Measurements from ENCODE around the gene BAD. TPM values are rescaled to one million over a fixed set of nuclear protein-coding genes. Genes with fewer than 3 reads are reported as not detected.

The BAD gene
- total and polyA plus RNA-seq, 2 of the 13 experiments (the other 11 are each of a cell fraction or from before 2014, with no cell fraction given), result 17.9 to 28.5 TPM

DNA sequence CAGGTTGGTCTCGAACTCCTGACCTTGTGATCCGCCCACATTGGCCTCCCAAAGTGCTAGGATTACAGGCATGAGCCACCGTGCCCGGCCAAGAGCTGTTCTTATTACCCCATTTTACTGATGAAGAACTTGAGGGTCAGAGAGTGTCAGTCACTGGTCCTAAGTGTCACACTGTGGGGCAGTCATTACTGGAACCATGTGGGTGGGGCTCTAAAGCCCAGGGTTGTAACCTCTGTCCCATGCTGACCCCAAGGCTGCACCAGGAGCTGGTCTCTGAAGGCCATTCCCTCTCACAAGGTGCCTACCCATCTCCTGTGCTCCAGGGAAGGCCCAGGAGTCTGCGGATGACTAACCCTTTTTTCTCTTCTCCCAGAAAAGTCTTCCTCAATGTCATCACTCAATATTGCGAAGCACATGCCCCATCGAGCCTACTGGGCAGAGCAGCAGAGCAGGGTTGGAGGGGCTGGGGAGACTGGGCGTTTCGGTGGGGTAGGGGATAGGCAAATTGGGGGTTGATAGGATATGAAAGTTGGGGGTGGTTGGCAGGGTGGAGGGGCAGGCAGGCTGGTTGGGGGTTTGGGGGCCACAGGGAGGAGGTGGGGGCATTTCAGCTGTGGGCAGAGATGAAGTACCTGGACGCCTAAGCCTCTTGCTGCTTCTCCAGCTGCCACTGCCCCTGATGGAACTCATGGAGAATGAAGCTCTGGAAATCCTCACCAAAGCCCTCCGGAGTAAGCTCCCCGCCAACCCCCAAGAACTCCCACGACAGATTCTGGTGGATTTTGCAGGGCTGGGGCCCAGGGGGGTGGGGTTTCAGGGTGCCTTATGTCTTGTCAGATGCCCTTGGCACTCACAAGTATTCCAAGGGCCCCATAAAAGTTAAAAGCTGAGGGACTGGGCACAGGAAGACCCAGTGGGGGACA, 18.9 kb upstream of the BAD start:
- H3K9ac ChIP-seq (ENCODE audit: insufficient read depth, low read depth, low read length), result peak overlapping the region; percentile 88; the same call in 1 of the 2 replicates
- peaks cover 15% of the 10 kb centered on the region for H3K79me2 ChIP-seq (ENCODE audit: insufficient read depth, low read length)
- in situ Hi-C loops (cut with HindIII; ENCODE audit: extremely low pct_ligation_motif_present, low pct_unique_long_range_greater_than_20kb), result loop anchor here (5.0 kb wide), 1 partner anchor 61 kb away; the partner anchor contains the start of gene FKBP2
- no TSS peak for BruUV-seq (replicated peaks)
- H3K27ac ChIP-seq (ENCODE audit: extremely low read length, insufficient read depth, low read length), result no peak overlapping the region
- peaks cover 5 to 25% of the 10 kb centered on the region in 2 experiments; a peak in 4 of 5 replicates for H3K27me3 ChIP-seq (ENCODE audit: control insufficient read depth in 1 of 2, insufficient read depth in 2 of 2, low read length in 2 of 2)
- 48% methylated on average over 11 of the region's 13 CpGs for WGBS (ENCODE audit: low lambda C conversion rate)
- ATAC-seq, result no peak
- TF ChIP-seq JARID2 (CRISPR knock-in tag; IDR thresholded peaks at IDR 0.05; ENCODE audit: insufficient replicate concordance), result no peak
- TF ChIP-seq ZNF629 (CRISPR knock-in tag; conservative IDR thresholded peaks at IDR 0.05), result peak; percentile 64; the same call in 1 of the 2 replicates
- intact Hi-C loops (cut with micrococcal nuclease; ENCODE audit: unreplicated experiment), result loop anchor here (2.0 to 10.0 kb wide), 3 partner anchors 33 to 119 kb away; partner anchors contain the start of genes PPP1R14B and STIP1
- POLR2A ChIA-PET, result interaction anchor here (0.9 to 5.5 kb wide), 14 partner anchors 13 to 118 kb away, joined by 3 to 103 read pairs (median 8); partner anchors contain the start of genes BAD, FKBP2, GPR137 and KCNK4
- no peak for FAIRE-seq
- CTCF ChIA-PET (ENCODE audit: low intra/inter-chr PET ratio, low total read pairs), result interaction anchor here (1.3 to 2.4 kb wide), 2 partner anchors 32 to 99 kb away, joined by 7 to 12 read pairs; no protein-coding TSS in a partner anchor
- no peak overlapping the region for H2AFZ ChIP-seq (ENCODE audit: low read length)
- no peaks in the 10 kb centered on the region for H3K9me3 ChIP-seq (ENCODE audit: low read length)
- H3K4me3 ChIP-seq (replicated peaks in 1 of 3; ENCODE audit: insufficient read depth in 1 of 3, low read depth in 2 of 3, low read length in 3 of 3), result peak overlapping the region; percentile 51 to 79 (median 70); a peak in 4 of 6 replicates
- H3K4me2 ChIP-seq (ENCODE audit: low read depth, low read length), result peak overlapping the region; percentile 84
- no peaks in the 10 kb centered on the region for H4K20me1 ChIP-seq (ENCODE audit: insufficient read depth, low read length)
- DNase-seq (ENCODE audit: low spot score), result no peak
- H3K4me1 ChIP-seq (ENCODE audit: insufficient read depth, low read length), result peaks cover 62% of the 10 kb centered on the region
- no peaks in the 10 kb centered on the region for H3K36me3 ChIP-seq (replicated peaks in 1 of 2; ENCODE audit: control insufficient read depth in 1 of 2, insufficient read depth in 2 of 2, low read length in 2 of 2)

DNA sequence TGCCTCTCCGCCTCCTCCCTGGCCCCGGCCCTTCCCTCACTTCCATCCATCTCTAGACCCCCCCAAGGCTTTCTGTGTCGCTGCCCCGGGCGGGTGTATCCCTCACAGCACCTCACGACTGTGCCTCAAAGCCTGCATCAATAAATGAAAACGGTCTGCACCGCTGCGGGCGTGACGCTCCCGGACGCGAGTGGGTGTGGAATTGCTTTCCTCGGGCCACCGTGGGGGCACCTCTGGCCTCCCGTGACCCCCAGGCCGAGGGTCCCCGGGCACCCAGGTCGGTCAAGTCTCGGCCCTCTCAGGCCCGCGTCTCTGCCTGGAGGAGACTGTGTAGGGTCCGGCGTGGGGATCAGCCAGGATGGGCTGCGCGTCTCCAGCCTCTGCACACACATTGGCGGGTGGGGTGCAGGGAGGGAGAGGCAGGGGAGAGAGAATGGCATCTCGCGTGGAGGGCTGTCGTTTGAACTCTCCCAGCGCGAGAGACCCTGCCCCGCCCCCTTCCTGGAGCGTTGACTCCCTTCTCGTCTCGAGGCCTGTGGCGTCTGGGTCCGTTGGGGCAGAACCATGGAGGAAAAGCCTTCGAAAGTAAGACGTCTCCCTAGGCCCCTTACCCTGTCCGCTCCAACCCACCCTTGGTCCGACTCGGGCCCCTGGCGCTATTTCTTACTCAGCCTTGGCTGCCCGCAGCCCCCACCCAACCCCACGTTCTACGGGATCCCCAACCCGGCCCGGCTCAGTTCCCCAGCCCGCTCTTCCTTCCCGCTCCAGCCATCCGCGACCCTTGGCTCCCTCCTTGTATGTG, 15.6 kb upstream of the BAD start, which contains the start of gene CATSPERZ:
CATSPERZ (plus strand) TSS at position 512 of the 802 bp plus-strand sequence; CDS start at position 565, 53 bp downstream.
- H3K79me2 ChIP-seq (ENCODE audit: insufficient read depth, low read length), result no peaks in the 10 kb centered on the region
- FAIRE-seq (no peak), ATAC-seq (peak; percentile 9; the same call in 2 of the 3 replicates), DNase-seq (ENCODE audit: low spot score) (no peak)
- peak within 1 kb of the TSS; percentile 27; the same call in 1 of the 2 replicates for H3K9ac ChIP-seq (ENCODE audit: insufficient read depth, low read depth, low read length)
- no peaks in the 10 kb centered on the region for H3K9me3 ChIP-seq (ENCODE audit: low read length)
- no TSS peak for BruUV-seq (replicated peaks)
- H4K20me1 ChIP-seq (ENCODE audit: insufficient read depth, low read length), result 0 out of 2 replicates have a peak, but pooled peaks cover 5% of the 10 kb centered on the region
- no peaks in the 10 kb centered on the region for H3K36me3 ChIP-seq (replicated peaks in 1 of 2; ENCODE audit: control insufficient read depth in 1 of 2, insufficient read depth in 2 of 2, low read length in 2 of 2)
- peaks cover 43% of the 10 kb centered on the region for H3K4me1 ChIP-seq (ENCODE audit: insufficient read depth, low read length)
- intact Hi-C loops (cut with micrococcal nuclease; ENCODE audit: unreplicated experiment) (loop anchor here (5.0 to 10.0 kb wide), 2 partner anchors 53 to 115 kb away; partner anchors contain the start of genes PPP1R14B and STIP1), in situ Hi-C loops (cut with HindIII; ENCODE audit: extremely low pct_ligation_motif_present, low pct_unique_long_range_greater_than_20kb) (loop anchor here (5.0 kb wide), 1 partner anchor 58 kb away; the partner anchor contains the start of gene FKBP2)
- H2AFZ ChIP-seq (ENCODE audit: low read length), result no peak within 1 kb of the TSS
- peaks cover 22 to 58% of the 10 kb centered on the region in 2 experiments; a peak in 4 of 5 replicates for H3K27me3 ChIP-seq (ENCODE audit: control insufficient read depth in 1 of 2, insufficient read depth in 2 of 2, low read length in 2 of 2)
- 5% methylated on average over 28 of the region's 54 CpGs for WGBS (ENCODE audit: low lambda C conversion rate)
- ChIA-PET CTCF (ENCODE audit: low intra/inter-chr PET ratio, low total read pairs) (interaction anchor here (1.3 to 1.7 kb wide), 3 partner anchors 28 to 95 kb away, joined by 5 to 8 read pairs (median 6); no protein-coding TSS in a partner anchor), POLR2A (interaction anchor here (0.9 to 1.6 kb wide), 9 partner anchors 15 to 135 kb away, joined by 3 to 8 read pairs (median 4); partner anchors contain the start of genes BAD, PRDX5, STIP1 and TRMT112)
- H3K4me3 ChIP-seq (replicated peaks in 1 of 3; ENCODE audit: insufficient read depth in 1 of 3, low read depth in 2 of 3, low read length in 3 of 3), result peak within 1 kb of the TSS; percentile 31 to 64 (median 46)
- peak within 1 kb of the TSS; percentile 84 for H3K4me2 ChIP-seq (ENCODE audit: low read depth, low read length)
- H3K27ac ChIP-seq (ENCODE audit: extremely low read length, insufficient read depth, low read length), result no peak within 1 kb of the TSS
- no peak for TF ChIP-seq GABPA (IDR thresholded peaks at IDR 0.05; ENCODE audit: low read depth, low read length)
- TF ChIP-seq GABPA (CRISPR knock-in tag; IDR thresholded peaks at IDR 0.05; ENCODE audit: low read depth), result no peak
- TF ChIP-seq, protein P1, sequence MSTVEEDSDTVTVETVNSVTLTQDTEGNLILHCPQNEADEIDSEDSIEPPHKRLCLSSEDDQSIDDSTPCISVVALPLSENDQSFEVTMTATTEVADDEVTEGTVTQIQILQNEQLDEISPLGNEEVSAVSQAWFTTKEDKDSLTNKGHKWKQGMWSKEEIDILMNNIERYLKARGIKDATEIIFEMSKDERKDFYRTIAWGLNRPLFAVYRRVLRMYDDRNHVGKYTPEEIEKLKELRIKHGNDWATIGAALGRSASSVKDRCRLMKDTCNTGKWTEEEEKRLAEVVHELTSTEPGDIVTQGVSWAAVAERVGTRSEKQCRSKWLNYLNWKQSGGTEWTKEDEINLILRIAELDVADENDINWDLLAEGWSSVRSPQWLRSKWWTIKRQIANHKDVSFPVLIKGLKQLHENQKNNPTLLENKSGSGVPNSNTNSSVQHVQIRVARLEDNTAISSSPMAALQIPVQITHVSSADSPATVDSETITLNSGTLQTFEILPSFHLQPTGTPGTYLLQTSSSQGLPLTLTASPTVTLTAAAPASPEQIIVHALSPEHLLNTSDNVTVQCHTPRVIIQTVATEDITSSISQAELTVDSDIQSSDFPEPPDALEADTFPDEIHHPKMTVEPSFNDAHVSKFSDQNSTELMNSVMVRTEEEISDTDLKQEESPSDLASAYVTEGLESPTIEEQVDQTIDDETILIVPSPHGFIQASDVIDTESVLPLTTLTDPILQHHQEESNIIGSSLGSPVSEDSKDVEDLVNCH (CRISPR knock-in tag; IDR thresholded peaks at IDR 0.05), result no peak
- no peak for TF ChIP-seq MIXL1 (CRISPR knock-in tag; IDR thresholded peaks at IDR 0.05)
- TF ChIP-seq RXRB (CRISPR knock-in tag; IDR thresholded peaks at IDR 0.05; ENCODE audit: borderline replicate concordance), result no peak
- 0 out of 2 replicates have a peak, but pooled peaks have one; percentile 38 for TF ChIP-seq YEATS4 (CRISPR knock-in tag; IDR thresholded peaks at IDR 0.05; ENCODE audit: borderline replicate concordance)
- TF ChIP-seq ZNF496 (CRISPR knock-in tag; IDR thresholded peaks at IDR 0.05; ENCODE audit: insufficient replicate concordance), result no peak
- 0 out of 2 replicates have a peak, but pooled peaks have one; percentile 1 for TF ChIP-seq ZNF274 (CRISPR knock-in tag; IDR thresholded peaks at IDR 0.05)
